ENCODE data around the gene RHNO1. TPM values are rescaled to one million over a fixed set of nuclear protein-coding genes. Genes with fewer than 3 reads are reported as not detected.
A peak's percentile ranks its signal among the peaks of the same experiment; 100 is the strongest.

RHNO1 gene
- total RNA-seq, 1 donor from 2014 or later = 24.5 TPM

DNA sequence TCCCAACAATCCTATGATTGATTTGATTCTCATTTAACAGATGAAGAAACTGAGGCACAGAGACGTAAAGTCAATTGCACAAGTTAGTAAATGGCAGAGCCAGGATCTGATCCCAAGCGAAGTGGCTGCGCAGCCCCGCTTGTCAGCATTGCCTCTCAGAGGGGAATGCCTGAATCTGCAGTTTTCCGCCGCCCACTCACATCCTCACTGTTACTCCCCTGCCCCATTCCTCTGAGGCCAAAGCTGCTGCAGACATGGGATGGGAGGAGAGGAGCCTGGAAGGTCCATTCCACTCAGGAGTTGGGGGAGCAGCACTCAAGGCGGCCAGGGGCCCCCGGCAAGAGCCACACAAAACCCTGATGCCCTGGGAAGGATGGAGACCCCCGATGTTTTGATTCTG, 43.2 kb upstream of the RHNO1 start:
- Mint-ChIP-seq H3K9me3 (ENCODE audit: unreplicated experiment) (no peaks in the 10 kb centered on the region), H3K36me3 (ENCODE audit: unreplicated experiment) (peaks cover 16% of the 10 kb centered on the region), H3K4me1 (ENCODE audit: unreplicated experiment) (peaks cover 15% of the 10 kb centered on the region), H3K27me3 (ENCODE audit: unreplicated experiment) (no peaks in the 10 kb centered on the region), H3K27ac (ENCODE audit: unreplicated experiment) (no peak overlapping the region), H3K4me3 (ENCODE audit: unreplicated experiment) (no peak overlapping the region)
- DNase-seq (ENCODE audit: extremely low spot score, unreplicated experiment) = no peak
- TF ChIP-seq, protein P1, sequence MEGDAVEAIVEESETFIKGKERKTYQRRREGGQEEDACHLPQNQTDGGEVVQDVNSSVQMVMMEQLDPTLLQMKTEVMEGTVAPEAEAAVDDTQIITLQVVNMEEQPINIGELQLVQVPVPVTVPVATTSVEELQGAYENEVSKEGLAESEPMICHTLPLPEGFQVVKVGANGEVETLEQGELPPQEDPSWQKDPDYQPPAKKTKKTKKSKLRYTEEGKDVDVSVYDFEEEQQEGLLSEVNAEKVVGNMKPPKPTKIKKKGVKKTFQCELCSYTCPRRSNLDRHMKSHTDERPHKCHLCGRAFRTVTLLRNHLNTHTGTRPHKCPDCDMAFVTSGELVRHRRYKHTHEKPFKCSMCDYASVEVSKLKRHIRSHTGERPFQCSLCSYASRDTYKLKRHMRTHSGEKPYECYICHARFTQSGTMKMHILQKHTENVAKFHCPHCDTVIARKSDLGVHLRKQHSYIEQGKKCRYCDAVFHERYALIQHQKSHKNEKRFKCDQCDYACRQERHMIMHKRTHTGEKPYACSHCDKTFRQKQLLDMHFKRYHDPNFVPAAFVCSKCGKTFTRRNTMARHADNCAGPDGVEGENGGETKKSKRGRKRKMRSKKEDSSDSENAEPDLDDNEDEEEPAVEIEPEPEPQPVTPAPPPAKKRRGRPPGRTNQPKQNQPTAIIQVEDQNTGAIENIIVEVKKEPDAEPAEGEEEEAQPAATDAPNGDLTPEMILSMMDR (IDR thresholded peaks at IDR 0.05) = no peak

DNA sequence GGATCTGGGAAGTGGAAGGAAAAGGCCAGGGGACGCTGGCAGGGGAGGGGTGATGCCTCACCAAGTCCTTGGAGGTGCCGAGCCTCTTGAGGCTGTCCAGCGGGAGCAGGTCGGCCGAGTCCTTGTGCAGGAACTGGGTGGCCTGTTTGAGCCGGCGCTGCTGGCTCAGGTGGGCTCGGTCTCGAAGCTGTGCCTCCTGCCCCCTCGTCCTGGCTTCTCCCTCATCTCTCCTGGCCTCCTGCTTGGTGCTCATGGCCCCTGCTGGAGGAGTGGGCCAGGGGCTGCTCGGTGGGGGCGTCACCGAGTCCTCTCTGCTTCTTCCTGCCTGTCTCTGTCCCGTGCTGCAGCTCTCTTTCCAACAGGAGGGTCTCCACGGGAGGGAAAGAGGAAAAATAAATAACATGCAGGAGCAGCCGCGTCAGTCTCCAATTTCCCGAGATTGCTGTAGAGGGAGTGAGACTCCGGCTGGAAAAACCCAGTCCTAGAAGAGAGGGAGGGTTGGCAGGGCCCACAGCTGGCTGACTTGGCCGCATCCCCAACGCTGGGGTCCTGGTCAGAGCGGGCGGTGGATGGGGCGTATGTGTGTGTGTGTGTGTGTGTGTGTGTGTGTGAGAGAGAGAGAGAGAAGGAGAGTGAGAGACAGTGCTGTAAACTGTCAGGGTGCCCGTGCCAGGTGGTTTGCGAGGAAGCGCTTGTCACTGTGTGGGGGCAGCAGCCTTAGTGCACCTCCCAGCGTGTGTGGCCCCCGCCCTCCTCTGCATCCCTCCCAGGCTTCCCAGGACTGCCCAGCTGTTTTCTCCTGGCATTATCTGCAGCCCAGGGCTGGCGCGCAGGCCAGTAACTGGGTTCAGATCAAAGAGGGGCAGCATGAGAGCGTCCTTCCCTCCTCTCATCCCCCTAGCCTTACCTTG, 42.2 kb upstream of the RHNO1 start, which contains the start of gene NRIP2:
Gene NRIP2 (minus strand): TSS at position 455 of the 911 bp plus-strand sequence. CDS start 52 bp downstream, at position 403.
- Mint-ChIP-seq H3K4me1 (ENCODE audit: unreplicated experiment) (peaks cover 15% of the 10 kb centered on the region), H3K9me3 (ENCODE audit: unreplicated experiment) (no peaks in the 10 kb centered on the region), H3K27ac (ENCODE audit: unreplicated experiment) (peak within 1 kb of the TSS; percentile 68), H3K36me3 (ENCODE audit: unreplicated experiment) (peaks cover 15% of the 10 kb centered on the region), H3K27me3 (ENCODE audit: unreplicated experiment) (no peaks in the 10 kb centered on the region), H3K4me3 (ENCODE audit: unreplicated experiment) (no peak within 1 kb of the TSS)
- TF ChIP-seq, protein P1 (IDR thresholded peaks at IDR 0.05) = peak; percentile 28
- DNase-seq (ENCODE audit: extremely low spot score, unreplicated experiment) = peak; percentile 89

DNA sequence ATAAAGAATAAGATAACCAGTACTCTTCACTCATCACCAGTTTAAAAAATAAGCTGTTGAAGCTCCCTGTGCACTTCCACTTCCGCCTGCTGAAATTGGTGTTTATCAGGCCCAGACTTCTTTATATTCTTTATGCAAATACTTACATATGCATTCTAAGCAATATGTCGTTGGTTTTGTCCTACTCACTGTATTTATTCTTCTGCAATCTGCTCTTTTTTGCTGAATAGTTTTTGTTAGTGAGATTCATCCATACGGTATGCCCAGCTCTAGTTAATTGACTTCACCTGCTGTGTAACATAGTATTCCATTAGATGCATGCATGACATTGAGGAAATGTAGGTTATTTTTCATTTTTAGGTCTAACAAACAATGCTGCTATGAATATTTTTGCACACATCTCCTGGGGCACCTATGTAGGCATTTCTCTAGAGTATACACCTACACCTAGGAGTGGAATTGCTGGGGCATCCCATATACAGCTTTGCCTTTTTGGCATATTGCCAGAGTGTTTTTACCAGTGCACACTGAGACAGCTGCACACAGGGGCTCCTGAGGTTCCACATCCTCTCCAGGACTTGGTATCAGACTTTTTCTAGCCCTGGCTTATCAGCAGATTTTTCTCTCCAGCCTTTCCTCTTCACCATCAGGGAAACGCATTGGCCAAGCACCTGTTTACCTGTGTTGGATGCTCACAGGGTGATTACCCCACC, 41.2 kb upstream of the RHNO1 start:
- TF ChIP-seq, protein P1 (IDR thresholded peaks at IDR 0.05) = no peak
- peak overlapping the region; percentile 16 for H3K27ac Mint-ChIP-seq (ENCODE audit: unreplicated experiment)
- H3K27me3 Mint-ChIP-seq (ENCODE audit: unreplicated experiment) = no peaks in the 10 kb centered on the region
- no peaks in the 10 kb centered on the region for H3K9me3 Mint-ChIP-seq (ENCODE audit: unreplicated experiment)
- no peak for DNase-seq (ENCODE audit: extremely low spot score, unreplicated experiment)
- H3K4me1 Mint-ChIP-seq (ENCODE audit: unreplicated experiment) = peaks cover 15% of the 10 kb centered on the region
- H3K36me3 Mint-ChIP-seq (ENCODE audit: unreplicated experiment) = peaks cover 14% of the 10 kb centered on the region
- H3K4me3 Mint-ChIP-seq (ENCODE audit: unreplicated experiment) = no peak overlapping the region

DNA sequence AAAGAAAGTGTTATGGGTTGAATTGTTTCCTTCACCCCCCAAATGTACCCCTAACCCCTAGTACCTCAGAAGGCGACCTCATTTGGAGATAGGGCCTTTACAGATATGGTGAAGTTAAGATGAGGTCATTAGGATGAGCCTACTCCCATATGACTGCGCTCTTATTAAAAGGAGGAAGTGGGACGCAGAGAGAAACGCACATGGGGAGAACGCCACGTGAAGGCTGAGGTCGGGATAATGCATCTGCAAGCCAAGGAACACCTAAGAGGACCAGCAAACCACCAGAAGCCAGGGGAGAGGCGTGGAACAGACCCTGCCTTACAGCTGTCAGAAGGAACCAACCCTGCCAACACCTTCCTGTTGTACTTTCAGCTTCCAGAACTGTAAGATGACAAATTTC, 40.4 kb upstream of the RHNO1 start:
- H3K9me3 Mint-ChIP-seq (ENCODE audit: unreplicated experiment) = no peaks in the 10 kb centered on the region
- peaks cover 13% of the 10 kb centered on the region for H3K36me3 Mint-ChIP-seq (ENCODE audit: unreplicated experiment)
- H3K4me1 Mint-ChIP-seq (ENCODE audit: unreplicated experiment) = peaks cover 15% of the 10 kb centered on the region
- TF ChIP-seq, protein P1 (IDR thresholded peaks at IDR 0.05) = no peak
- no peak overlapping the region for H3K27ac Mint-ChIP-seq (ENCODE audit: unreplicated experiment)
- H3K27me3 Mint-ChIP-seq (ENCODE audit: unreplicated experiment) = no peaks in the 10 kb centered on the region
- H3K4me3 Mint-ChIP-seq (ENCODE audit: unreplicated experiment) = no peak overlapping the region
- no peak for DNase-seq (ENCODE audit: extremely low spot score, unreplicated experiment)

All from osteocyte (in vitro differentiated cells).